Body of pancreas (tissue), 4 donors: ENCODE results near the gene GATA5.

Experiments used
- CTCF ChIP-seq, 7 experiments: fragments of 450-650 bp in 4 of 7; fragments of 200-600 bp in 3 of 7; sonication (generic) in 3 of 7; IDR thresholded peaks; one replicate each; pipeline ENCODE4 v1.5.1; 2016 to 2019; ENCODE audit warnings: antibody characterized with exemption in 7 of 7
- POLR2A ChIP-seq, 3 donors: fragments of 450-650 bp; IDR thresholded peaks; one replicate each; pipeline ENCODE4 v1.6.1; 2016; ENCODE audit warnings: antibody characterized with exemption in 3 of 3, mild to moderate bottlenecking in 2 of 3

- TF ChIP-seq CTCF (IDR thresholded peaks at IDR 0.05) (no peak), POLR2A (IDR thresholded peaks at IDR 0.05) (no peak)
These were observed 8.0 kb upstream of the GATA5 start for GRCh38 chr20:62483613-62484458.
